ENCODE measurements around the gene OR4F6. TPM values are rescaled to one million over a fixed set of nuclear protein-coding genes. Genes with fewer than 3 reads are reported as not detected.

OR4F6 gene
- total and polyA plus RNA-seq, 2 of the 13 experiments (the other 11 are each of a cell fraction or from before 2014, with no cell fraction given), result not detected

DNA sequence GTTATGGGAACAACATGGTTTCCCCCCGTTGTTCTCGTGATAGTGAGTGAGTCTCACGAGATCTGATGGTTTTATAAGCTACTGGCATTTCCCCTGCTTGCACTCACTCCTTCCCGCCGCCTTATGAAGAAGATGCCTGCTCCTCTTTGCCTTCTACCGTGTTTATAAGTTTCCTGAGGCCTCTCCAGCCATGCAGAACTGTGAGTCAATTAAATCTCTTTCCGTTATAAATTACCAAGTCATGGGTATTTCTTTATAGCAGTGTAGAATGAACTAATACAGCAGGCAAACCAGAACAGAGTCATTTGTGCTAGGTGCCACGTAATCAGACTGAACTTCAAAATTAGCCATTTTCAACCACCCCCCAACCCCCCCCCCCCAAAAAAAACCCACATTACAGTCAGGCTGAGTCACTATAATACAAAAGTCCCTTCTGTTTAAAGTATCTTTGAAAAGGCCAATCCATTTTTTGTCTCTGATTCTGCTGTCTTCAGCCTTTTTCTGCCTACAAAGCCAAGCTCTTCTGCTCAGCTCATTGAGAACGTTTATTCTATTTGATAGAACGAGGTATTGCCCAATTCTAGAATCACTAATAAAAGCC lies 4.1 kb downstream of the OR4F6 start:
- no peaks in the 10 kb centered on the region for H3K79me2 ChIP-seq (ENCODE audit: insufficient read depth, low read length)
- H3K27me3 ChIP-seq (ENCODE audit: control insufficient read depth in 1 of 2, insufficient read depth in 2 of 2, low read length in 2 of 2), result peaks cover 0 to 12% of the 10 kb centered on the region in 2 experiments; a peak in 1 of 5 replicates
- H3K4me2 ChIP-seq (ENCODE audit: low read depth, low read length), result no peak overlapping the region
- no peaks in the 10 kb centered on the region for H3K4me1 ChIP-seq (ENCODE audit: insufficient read depth, low read length)
- H3K9ac ChIP-seq (ENCODE audit: insufficient read depth, low read depth, low read length), result no peak overlapping the region
- no peak overlapping the region for H2AFZ ChIP-seq (ENCODE audit: low read length)
- FAIRE-seq (no peak), ATAC-seq (no peak), DNase-seq (ENCODE audit: low spot score) (no peak)
- ChIA-PET POLR2A (no interaction called here), CTCF (ENCODE audit: low intra/inter-chr PET ratio, low total read pairs) (no interaction called here)
- H3K4me3 ChIP-seq (replicated peaks in 1 of 3; ENCODE audit: insufficient read depth in 1 of 3, low read depth in 2 of 3, low read length in 3 of 3), result no peak overlapping the region
- in situ Hi-C loops (cut with HindIII; ENCODE audit: extremely low pct_ligation_motif_present, low pct_unique_long_range_greater_than_20kb) (no loop called here), intact Hi-C loops (cut with micrococcal nuclease; ENCODE audit: unreplicated experiment) (no loop called here)
- BruUV-seq (replicated peaks), result no TSS peak
- no peaks in the 10 kb centered on the region for H4K20me1 ChIP-seq (ENCODE audit: insufficient read depth, low read length)
- no peaks in the 10 kb centered on the region for H3K36me3 ChIP-seq (replicated peaks in 1 of 2; ENCODE audit: control insufficient read depth in 1 of 2, insufficient read depth in 2 of 2, low read length in 2 of 2)
- H3K9me3 ChIP-seq (ENCODE audit: low read length), result no peaks in the 10 kb centered on the region
- 16% methylated on average over 10 of the region's 10 CpGs for whole genome bisulfite sequencing (ENCODE audit: low lambda C conversion rate)
- TF ChIP-seq ZNF350 (CRISPR knock-in tag; IDR thresholded peaks at IDR 0.05; ENCODE audit: borderline replicate concordance, low read depth) (no peak), ZNF501 (CRISPR knock-in tag; IDR thresholded peaks at IDR 0.05) (no peak)
- no peak overlapping the region for H3K27ac ChIP-seq (ENCODE audit: extremely low read length, insufficient read depth, low read length)

- WGBS (ENCODE audit: low lambda C conversion rate), result 30% methylated on average over 2 of the region's 2 CpGs
- no peak for FAIRE-seq
- BruUV-seq (replicated peaks), result no TSS peak
These were observed 4.9 kb downstream of the OR4F6 start for GRCh38 chr15:101808201-101808600.

More at GRCh38 chr15:101808201-101808600, 4.9 kb downstream of the OR4F6 start:
- Histone ChIP-seq H2AFZ (ENCODE audit: low read length) (no peak overlapping the region), H3K9me3 (ENCODE audit: low read length) (no peaks in the 10 kb centered on the region), H3K4me1 (ENCODE audit: insufficient read depth, low read length) (no peaks in the 10 kb centered on the region), H3K4me2 (ENCODE audit: low read depth, low read length) (no peak overlapping the region), H3K36me3 (replicated peaks in 1 of 2; ENCODE audit: control insufficient read depth in 1 of 2, insufficient read depth in 2 of 2, low read length in 2 of 2) (no peaks in the 10 kb centered on the region), H3K79me2 (ENCODE audit: insufficient read depth, low read length) (no peaks in the 10 kb centered on the region), H3K4me3 (replicated peaks in 1 of 3; ENCODE audit: insufficient read depth in 1 of 3, low read depth in 2 of 3, low read length in 3 of 3) (no peak overlapping the region), H4K20me1 (ENCODE audit: insufficient read depth, low read length) (no peaks in the 10 kb centered on the region), H3K9ac (ENCODE audit: insufficient read depth, low read depth, low read length) (no peak overlapping the region), H3K27ac (ENCODE audit: extremely low read length, insufficient read depth, low read length) (no peak overlapping the region), H3K27me3 (ENCODE audit: control insufficient read depth in 1 of 2, insufficient read depth in 2 of 2, low read length in 2 of 2) (peaks cover 0 to 11% of the 10 kb centered on the region in 2 experiments; a peak in 1 of 5 replicates)
- in situ Hi-C loops (cut with HindIII; ENCODE audit: extremely low pct_ligation_motif_present, low pct_unique_long_range_greater_than_20kb), result no loop called here
- DNase-seq (ENCODE audit: low spot score) (no peak), ATAC-seq (no peak)
- TF ChIP-seq NFE2L1 (CRISPR knock-in tag; IDR thresholded peaks at IDR 0.05; ENCODE audit: borderline replicate concordance), result no peak
- no peak for TF ChIP-seq ZNF570 (CRISPR knock-in tag; IDR thresholded peaks at IDR 0.05; ENCODE audit: borderline replicate concordance)
- no peak for TF ChIP-seq DDIT3 (CRISPR knock-in tag; IDR thresholded peaks at IDR 0.05)
- TF ChIP-seq, protein P1, sequence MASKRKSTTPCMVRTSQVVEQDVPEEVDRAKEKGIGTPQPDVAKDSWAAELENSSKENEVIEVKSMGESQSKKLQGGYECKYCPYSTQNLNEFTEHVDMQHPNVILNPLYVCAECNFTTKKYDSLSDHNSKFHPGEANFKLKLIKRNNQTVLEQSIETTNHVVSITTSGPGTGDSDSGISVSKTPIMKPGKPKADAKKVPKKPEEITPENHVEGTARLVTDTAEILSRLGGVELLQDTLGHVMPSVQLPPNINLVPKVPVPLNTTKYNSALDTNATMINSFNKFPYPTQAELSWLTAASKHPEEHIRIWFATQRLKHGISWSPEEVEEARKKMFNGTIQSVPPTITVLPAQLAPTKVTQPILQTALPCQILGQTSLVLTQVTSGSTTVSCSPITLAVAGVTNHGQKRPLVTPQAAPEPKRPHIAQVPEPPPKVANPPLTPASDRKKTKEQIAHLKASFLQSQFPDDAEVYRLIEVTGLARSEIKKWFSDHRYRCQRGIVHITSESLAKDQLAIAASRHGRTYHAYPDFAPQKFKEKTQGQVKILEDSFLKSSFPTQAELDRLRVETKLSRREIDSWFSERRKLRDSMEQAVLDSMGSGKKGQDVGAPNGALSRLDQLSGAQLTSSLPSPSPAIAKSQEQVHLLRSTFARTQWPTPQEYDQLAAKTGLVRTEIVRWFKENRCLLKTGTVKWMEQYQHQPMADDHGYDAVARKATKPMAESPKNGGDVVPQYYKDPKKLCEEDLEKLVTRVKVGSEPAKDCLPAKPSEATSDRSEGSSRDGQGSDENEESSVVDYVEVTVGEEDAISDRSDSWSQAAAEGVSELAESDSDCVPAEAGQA (IDR thresholded peaks at IDR 0.05; ENCODE audit: low read depth), result no peak
- TF ChIP-seq, protein P1 (CRISPR knock-in tag; IDR thresholded peaks at IDR 0.05; ENCODE audit: borderline replicate concordance), result no peak
- no peak for TF ChIP-seq TEAD2 (CRISPR knock-in tag; IDR thresholded peaks at IDR 0.05)
- no peak for TF ChIP-seq ZNF597 (CRISPR knock-in tag; IDR thresholded peaks at IDR 0.05)
- POLR2A ChIA-PET, result no interaction called here
- intact Hi-C loops (cut with micrococcal nuclease; ENCODE audit: unreplicated experiment), result no loop called here
- CTCF ChIA-PET (ENCODE audit: low intra/inter-chr PET ratio, low total read pairs), result no interaction called here
